PC-3 (cell line): ENCODE data around the gene MEG3. TPM values are rescaled to one million over a fixed set of nuclear protein-coding genes. Genes with fewer than 3 reads are reported as not detected.

Experiments used
- ATAC-seq: fragments of 200-7000 bp; cut with Tn5 transposase; 2 replicates; pipeline ENCODE4 v1.9.1; 2020; ENCODE audit warnings: mild to moderate bottlenecking, moderate library complexity
- BruUV-seq: library from RNA; stranded (reverse); fragments of 400-500 nt; replicated peaks from 2 replicates; lab custom pipeline; 2021; lab: Mats Ljungman, UMichigan
- CTCF ChIA-PET: fragments of 300-600 bp; sonication (Branson Sonifier 250); formaldehyde crosslinking; loops from one replicate; lab custom pipeline; 2022; ENCODE audit warnings: antibody characterized with exemption; lab: Charles Lee
- POLR2A ChIA-PET: fragments of 300-600 bp; sonication (Branson Sonifier 250); formaldehyde crosslinking; loops from one replicate; lab custom pipeline; 2022; ENCODE audit warnings: antibody characterized with exemption; ENCODE audit not compliant: unreplicated experiment; lab: Charles Lee
- DNase-seq: peaks from one replicate; pipeline ENCODE4 v3.0.0-alpha.2; 2015
- H2AFZ ChIP-seq: fragments of 300-600 bp; sonication (generic); 2 replicates; pipeline ENCODE4 v1.6.0; 2016; ENCODE audit warnings: antibody characterized with exemption, low read length
- H3F3A ChIP-seq: fragments of 300-600 bp; sonication (generic); one replicate; pipeline ENCODE4 v1.6.0; 2017; ENCODE audit warnings: antibody characterized with exemption, low read length, control low read depth, mild to moderate bottlenecking; ENCODE audit not compliant: unreplicated experiment
- H3K27ac ChIP-seq: fragments of 300-600 bp; sonication (generic); 2 replicates; pipeline ENCODE4 v1.5.1; 2016; ENCODE audit warnings: mild to moderate bottlenecking, low read length
- H3K27me3 ChIP-seq: fragments of 300-600 bp; sonication (generic); 2 replicates; pipeline ENCODE4 v1.6.1; 2016; ENCODE audit warnings: low read length, mixed read lengths
- H3K36me3 ChIP-seq: fragments of 300-600 bp; sonication (generic); 2 replicates; pipeline ENCODE4 v1.6.1; 2016; ENCODE audit warnings: low read depth, mixed run types, low read length, mixed read lengths
- H3K4me1 ChIP-seq: fragments of 300-600 bp; sonication (generic); 2 replicates; pipeline ENCODE4 v1.5.1; 2016; ENCODE audit warnings: low read length; ENCODE audit not compliant: insufficient read depth
- H3K4me2 ChIP-seq: fragments of 300-600 bp; sonication (generic); 2 replicates; pipeline ENCODE4 v1.6.0; 2016; ENCODE audit warnings: low read length
- H3K4me3 ChIP-seq: fragments of 300-600 bp; sonication (generic); 2 replicates; pipeline ENCODE4 v1.5.1; 2016; ENCODE audit warnings: mild to moderate bottlenecking, low read length, mixed read lengths
- H3K79me2 ChIP-seq: fragments of 300-600 bp; sonication (generic); 2 replicates; pipeline ENCODE4 v1.6.1; 2017; ENCODE audit warnings: low read length, mixed read lengths
- H3K9ac ChIP-seq: fragments of 300-600 bp; sonication (generic); 2 replicates; pipeline ENCODE4 v1.6.0; 2016; ENCODE audit warnings: mild to moderate bottlenecking, low read length
- H3K9me2 ChIP-seq: fragments of 300-600 bp; sonication (generic); replicated peaks from 2 replicates; pipeline ENCODE4 v1.6.1; 2016; ENCODE audit warnings: mixed run types, low read length, mixed read lengths
- H3K9me3 ChIP-seq: fragments of 300-600 bp; sonication (generic); 2 replicates; pipeline ENCODE4 v1.6.1; 2016; ENCODE audit warnings: low read length, mixed read lengths
- H4K20me1 ChIP-seq: fragments of 300-600 bp; sonication (generic); 2 replicates; pipeline ENCODE4 v1.6.1; 2016; ENCODE audit warnings: low read length, mixed read lengths
- CTCF ChIP-seq: fragments of 300-600 bp; sonication (generic); conservative IDR thresholded peaks from 2 replicates; pipeline ENCODE4 v1.5.1; 2017; ENCODE audit warnings: antibody characterized with exemption, low read depth, mild to moderate bottlenecking, low read length
- EZH2 ChIP-seq: fragments of 300-600 bp; sonication (generic); IDR thresholded peaks from one replicate; pipeline ENCODE4 v1.6.1; 2017; ENCODE audit warnings: antibody characterized with exemption, mild to moderate bottlenecking, low read length; ENCODE audit not compliant: unreplicated experiment
- EZH2phosphoT487 ChIP-seq: fragments of 300-600 bp; sonication (generic); IDR thresholded peaks from 2 replicates; pipeline ENCODE4 v1.6.1; 2018; ENCODE audit warnings: mild to moderate bottlenecking, antibody characterized with exemption, low read length, borderline replicate concordance
- intact Hi-C: fragments of 100-400 bp; cut with micrococcal nuclease; formaldehyde crosslinking; loops from 2 replicates; pipeline ENCODE4 v1.9.0; 2023
- total RNA-seq: library from RNA; depleted of rRNA; stranded (reverse); fragments of >200 nt; gene quantifications from 2 replicates; pipeline ENCODE4 v1.2.3, GENCODE V29; 2014

Gene MEG3
- total RNA-seq, 1 experiment from 2014 or later: not detected

GRCh38 chr14:100882991-100883788, 57.3 kb downstream of the MEG3 start:
- no TSS peak for BruUV-seq
- CTCF ChIA-PET: no interaction called here
- ATAC-seq: no peak
- Histone ChIP-seq H3K36me3 (no peaks in the 10 kb centered on the region), H3K4me3 (no peak overlapping the region), H4K20me1 (no peaks in the 10 kb centered on the region), H2AFZ (no peak overlapping the region), H3K4me2 (no peak overlapping the region), H3K9me3 (no peaks in the 10 kb centered on the region), H3F3A (no peaks in the 10 kb centered on the region), H3K27me3 (peaks cover 2% of the 10 kb centered on the region; the same call in 1 of the 2 replicates), H3K9ac (no peak overlapping the region), H3K4me1 (no peaks in the 10 kb centered on the region), H3K9me2 (no peaks in the 10 kb centered on the region), H3K79me2 (no peaks in the 10 kb centered on the region), H3K27ac (no peak overlapping the region)
- POLR2A ChIA-PET: no interaction called here
- intact Hi-C loops: no loop called here
- no peak for DNase-seq
- TF ChIP-seq EZH2phosphoT487: no peak
- no peak for TF ChIP-seq EZH2
- TF ChIP-seq CTCF: no peak

- Histone ChIP-seq H3K9me2 (no peaks in the 10 kb centered on the region), H3F3A (no peaks in the 10 kb centered on the region), H3K27me3 (peaks cover 2% of the 10 kb centered on the region; the same call in 1 of the 2 replicates), H4K20me1 (no peaks in the 10 kb centered on the region), H3K9me3 (no peaks in the 10 kb centered on the region), H3K4me2 (no peak overlapping the region), H2AFZ (no peak overlapping the region), H3K4me1 (no peaks in the 10 kb centered on the region), H3K27ac (no peak overlapping the region), H3K79me2 (no peaks in the 10 kb centered on the region), H3K9ac (no peak overlapping the region), H3K36me3 (no peaks in the 10 kb centered on the region), H3K4me3 (no peak overlapping the region)
- CTCF ChIA-PET: no interaction called here
- DNase-seq (no peak), ATAC-seq (no peak)
- intact Hi-C loops: no loop called here
- BruUV-seq: no TSS peak
- no peak for TF ChIP-seq CTCF
- TF ChIP-seq EZH2: no peak
- no peak for TF ChIP-seq EZH2phosphoT487
- POLR2A ChIA-PET: no interaction called here
Measured at GRCh38 chr14:100883789-100884101, 57.8 kb downstream of the MEG3 start.

GRCh38 chr14:100884456-100884855, 58.5 kb downstream of the MEG3 start:
- ChIA-PET CTCF (no interaction called here), POLR2A (no interaction called here)
- Histone ChIP-seq H3K79me2 (no peaks in the 10 kb centered on the region), H3K36me3 (no peaks in the 10 kb centered on the region), H3F3A (no peaks in the 10 kb centered on the region), H3K9ac (no peak overlapping the region), H3K27me3 (peaks cover 2% of the 10 kb centered on the region; the same call in 1 of the 2 replicates), H2AFZ (no peak overlapping the region), H3K4me1 (no peaks in the 10 kb centered on the region), H3K9me3 (no peaks in the 10 kb centered on the region), H3K4me3 (no peak overlapping the region), H3K4me2 (no peak overlapping the region), H4K20me1 (no peaks in the 10 kb centered on the region), H3K9me2 (no peaks in the 10 kb centered on the region), H3K27ac (no peak overlapping the region)
- no peak for DNase-seq
- intact Hi-C loops: no loop called here
- TF ChIP-seq EZH2phosphoT487 (no peak), CTCF (no peak), EZH2 (no peak)
- no TSS peak for BruUV-seq
- ATAC-seq: no peak
